Kidney glomerular epithelial cell (primary cell): ENCODE results near the gene FGF1.
A peak's percentile ranks its signal among the peaks of the same experiment; 100 is the strongest.

Experiments
- DNase-seq: peaks from one replicate; lab custom pipeline; 2025; lab: John Stamatoyannopoulos, UW

The FGF1 gene

DNA sequence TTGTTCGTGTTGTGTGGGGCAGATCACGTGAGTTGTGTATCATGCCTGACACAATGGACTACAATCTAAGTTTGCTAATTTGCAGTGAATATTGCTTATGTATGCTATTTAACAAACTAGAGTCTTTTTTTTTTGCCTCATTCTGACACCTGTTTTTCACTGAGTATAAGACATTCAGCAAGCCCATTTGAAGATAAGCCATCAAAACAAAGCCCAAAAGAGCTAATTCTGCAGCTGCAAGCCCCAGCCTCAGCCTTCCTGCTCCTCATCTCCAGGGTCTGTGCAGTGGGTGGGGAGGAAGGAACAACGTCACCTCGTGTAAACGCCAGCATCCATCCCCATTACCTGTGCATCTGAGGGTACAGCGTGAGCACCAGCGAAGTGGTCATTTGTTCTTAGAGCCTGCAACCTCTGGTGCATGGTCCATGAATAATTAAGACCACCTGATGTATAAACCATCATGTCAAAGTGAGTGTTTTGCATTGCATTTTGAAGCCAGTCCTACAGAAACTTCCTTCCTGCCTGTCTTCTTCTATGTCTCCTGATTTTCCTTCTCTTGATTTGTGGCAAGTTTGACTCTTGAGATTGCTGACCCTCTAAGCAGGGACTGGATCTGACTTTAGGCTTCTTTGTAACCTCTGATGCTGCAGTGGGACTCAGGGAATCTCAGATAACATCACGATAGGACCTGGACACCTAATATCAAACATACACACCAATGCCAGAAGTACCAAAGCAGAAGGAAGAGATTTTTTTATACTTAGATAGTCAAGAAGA is 73.2 kb downstream of the FGF1 start:
- DNase-seq = no peak

DNA sequence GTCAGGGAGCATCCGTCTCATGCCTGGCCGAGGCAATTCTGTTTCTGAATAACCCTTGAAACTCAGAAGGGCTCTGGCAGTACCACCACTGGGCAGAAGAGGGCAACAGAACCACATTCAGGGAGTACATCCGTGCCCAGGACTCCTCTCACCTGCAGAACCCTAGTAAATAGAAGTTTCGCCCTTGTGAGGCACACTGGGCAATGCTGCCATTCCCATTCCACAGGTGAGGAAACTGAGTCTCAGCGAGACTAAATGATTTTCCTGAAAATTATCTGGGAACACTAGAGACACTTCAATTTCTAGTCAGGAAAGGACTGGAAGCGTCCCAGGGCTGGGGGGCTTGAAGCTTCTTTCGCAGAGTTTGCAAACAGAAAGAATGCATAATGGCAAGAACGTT is 74.7 kb downstream of the FGF1 start:
- peak; percentile 56 for DNase-seq

DNA sequence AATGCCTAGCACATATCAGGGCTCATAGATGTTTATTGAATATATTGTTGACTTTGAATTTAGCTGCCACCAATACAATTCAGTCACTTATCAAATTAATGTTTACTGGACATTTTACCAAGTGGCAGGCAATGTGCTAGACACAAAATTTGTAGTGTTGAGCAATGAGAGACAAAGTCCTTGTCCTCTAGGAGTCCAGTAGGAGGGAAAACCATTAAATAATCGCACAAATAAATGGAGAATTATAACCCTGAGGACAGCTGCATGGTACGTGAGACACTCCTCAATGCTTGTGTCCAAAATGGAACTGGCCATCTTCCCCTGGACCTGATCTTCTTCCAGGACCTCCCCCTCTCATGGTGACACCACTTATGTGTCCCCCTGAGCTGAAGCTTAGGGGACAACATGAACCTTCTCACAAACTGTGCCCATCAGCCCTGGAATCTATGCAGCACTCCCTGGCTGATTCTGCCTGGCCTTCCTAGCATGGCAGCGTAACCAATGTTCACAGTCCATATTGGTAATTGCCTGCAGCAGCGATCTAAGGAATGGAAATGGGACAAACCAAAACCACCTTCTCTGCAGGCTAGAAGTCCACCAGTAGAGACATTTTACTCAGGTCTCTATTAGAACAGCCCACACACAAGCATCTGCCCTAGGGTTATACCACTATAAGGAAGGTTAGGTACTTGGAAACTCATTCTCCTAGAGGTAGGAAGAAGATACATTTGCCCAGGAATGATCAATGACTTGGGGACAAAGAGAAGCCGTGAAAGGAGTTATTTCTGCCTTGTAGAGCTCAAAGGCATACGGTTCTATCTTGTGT is 75.5 kb downstream of the FGF1 start:
- DNase-seq = no peak

DNA sequence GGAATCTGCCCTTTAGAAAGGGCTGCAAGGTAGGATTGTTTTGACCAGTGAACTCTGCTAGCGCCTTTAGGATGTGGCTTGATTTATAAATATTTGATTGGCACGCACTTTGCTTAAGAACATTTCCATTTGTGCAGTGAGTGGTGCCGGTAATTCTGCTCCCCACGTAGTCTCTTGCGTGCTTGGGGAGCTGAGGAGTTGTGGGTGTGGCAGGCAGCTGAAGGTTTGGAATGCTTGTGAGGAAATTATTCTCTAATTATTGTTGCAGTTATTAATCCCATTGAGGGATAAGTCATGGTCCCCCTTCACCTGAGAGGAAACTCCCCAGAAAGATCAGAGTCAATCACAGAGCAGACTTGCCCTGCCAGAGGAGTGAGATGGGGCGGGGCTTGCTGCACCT is 76.7 kb downstream of the FGF1 start:
- DNase-seq = no peak

DNA sequence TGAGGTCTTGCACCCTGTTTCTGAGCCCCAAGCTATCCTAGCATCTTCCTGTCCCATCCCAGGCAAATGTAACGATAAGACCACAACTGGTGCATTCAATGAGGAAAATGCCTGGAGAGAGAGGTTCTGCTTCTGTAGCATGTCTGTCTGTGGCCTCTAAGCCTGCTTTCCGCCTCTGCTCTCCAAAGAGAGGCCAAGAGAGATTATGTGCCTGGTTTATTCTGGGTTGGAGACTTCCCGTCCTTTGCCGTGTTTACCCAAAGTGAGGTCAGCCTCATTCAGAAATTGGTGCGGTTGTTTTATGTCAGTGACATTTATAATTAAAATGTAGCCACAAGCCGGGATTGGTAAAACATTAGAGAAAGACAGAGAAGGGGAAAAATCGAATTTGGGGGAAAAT is 77.8 kb downstream of the FGF1 start:
- no peak for DNase-seq

DNA sequence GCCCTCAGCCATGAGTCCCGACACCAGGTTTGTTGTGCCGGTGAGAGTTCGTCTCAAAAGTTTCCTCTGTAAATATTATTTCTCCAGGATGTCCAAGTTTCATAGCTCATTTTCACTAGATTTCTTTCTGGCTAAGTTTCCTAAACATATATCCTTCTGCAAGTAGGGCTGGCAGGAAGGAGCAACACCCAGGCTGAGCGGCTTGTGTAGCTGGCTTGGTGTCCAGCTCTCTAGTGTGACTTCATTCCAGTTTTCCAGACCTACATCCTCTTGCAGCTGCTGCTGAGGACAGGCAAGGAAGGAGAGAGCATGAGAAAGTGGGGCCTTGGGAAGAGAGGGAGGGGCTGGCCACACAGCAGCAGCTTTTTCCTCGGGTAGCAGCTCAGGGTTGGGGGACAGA is 80.3 kb downstream of the FGF1 start:
- DNase-seq = no peak

DNA sequence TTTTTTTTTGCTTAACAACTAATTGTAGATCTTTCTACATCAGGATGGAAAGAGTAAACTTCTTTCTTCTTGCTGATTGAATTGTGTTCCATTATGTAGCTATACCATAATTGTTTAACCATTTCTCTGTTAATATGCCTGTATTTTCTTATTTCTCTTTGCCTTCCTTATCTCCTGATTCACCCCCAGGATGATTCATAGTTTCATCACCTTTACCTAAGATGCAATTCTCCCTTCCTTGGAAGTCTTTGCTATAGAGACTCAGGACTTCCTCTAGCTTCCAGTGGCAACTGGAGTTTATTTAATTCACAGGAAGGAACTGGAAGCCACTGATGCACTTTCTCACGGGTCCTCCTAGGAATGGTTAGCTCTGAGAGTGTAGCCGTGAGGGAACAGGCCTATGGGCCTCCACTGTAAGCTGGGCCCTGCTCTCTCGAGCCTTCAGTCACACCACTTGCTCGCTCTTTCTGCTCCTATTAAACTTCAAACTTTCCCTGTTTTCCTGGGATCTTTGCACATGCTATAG is 83.1 kb downstream of the FGF1 start:
- no peak for DNase-seq

DNA sequence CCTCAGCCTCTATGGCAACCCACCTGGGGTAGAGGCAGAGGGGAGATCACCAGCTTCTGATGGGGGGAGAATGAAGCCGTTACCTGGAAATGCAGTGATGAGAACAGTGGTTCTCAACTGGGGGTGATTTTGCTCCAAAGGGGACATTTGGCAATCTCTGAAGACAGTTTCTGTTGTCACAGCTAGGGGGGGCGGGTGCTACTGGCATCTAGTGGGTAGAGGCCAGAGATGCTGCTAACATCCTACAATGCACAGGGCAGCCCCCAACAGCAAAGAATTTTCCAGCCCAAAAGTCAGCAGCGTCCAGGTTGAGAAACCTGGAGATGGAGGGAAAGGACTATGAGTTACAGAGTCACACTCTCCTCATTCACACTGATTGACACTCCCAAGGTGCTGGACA is 84.5 kb downstream of the FGF1 start:
- no peak for DNase-seq

DNA sequence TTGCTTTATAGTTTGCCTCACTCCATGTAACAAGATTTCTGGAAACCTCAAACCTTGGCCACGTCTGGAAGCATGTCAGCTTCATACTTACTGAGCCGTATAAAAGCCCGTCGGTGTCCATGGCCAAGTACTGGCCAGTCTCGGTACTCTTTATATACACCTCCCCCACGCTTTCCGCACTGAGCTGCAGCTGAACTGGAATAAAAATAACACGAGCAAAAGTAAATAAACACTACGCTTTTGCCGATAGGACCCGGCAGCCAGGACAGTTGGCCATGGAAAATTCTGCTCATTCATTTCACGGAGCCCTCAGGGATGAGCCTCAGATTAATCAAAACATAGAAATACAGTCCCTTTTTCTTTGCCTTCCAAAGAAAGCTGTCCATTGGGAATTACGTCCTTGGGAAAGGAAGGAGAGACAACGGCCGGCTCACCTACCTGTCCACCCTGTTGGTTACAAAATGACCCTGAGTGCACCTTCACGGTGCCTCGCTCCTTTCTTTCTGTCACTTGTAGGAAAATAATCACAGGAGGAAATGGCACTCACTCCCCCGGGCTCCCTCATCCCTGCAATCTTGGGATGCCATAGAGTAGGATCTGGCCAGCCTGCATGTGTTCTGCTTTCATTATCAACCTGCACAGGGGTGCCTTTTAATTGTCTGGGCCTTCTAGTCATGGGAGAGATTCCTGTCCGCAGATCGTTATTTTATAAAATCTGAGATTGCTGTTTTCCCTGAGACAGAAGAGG is 85.1 kb downstream of the FGF1 start:
- peak; percentile 63 for DNase-seq

DNA sequence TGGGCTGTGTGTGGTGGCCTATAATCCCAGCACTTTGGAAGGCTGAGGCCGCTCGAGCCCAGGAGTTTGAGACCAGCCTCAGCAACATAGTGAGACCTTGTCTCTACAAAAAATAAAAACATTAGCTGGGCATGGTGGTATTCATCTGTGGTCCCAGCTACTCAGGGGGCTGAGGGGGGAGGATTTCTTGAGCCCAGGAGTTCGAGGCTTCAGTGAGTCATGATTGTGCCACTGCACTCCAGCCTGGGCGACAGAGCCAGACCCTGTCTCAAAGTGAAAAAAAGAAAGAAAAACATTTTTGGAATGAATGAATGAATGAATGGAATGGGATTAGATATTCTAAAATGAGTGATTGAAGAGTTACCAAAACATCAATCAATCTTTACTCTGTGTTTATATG is 85.8 kb downstream of the FGF1 start:
- DNase-seq = no peak

DNA sequence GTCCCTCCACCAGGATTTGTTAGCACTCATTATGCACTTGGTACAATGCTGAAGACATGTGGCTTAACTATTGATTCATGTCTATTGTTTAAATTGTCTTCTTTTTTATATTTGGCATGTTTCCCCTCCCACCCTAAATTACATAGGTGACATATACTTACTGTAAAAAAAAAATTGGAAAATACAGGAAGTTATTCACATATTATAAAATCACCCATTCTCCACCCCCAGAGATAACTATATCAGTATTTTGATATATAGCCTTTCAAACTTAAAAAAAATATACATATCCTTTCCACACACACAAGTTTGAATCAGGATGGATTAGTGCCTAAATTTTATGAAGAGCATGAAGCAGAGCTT is 87.6 kb downstream of the FGF1 start:
- DNase-seq = no peak

DNA sequence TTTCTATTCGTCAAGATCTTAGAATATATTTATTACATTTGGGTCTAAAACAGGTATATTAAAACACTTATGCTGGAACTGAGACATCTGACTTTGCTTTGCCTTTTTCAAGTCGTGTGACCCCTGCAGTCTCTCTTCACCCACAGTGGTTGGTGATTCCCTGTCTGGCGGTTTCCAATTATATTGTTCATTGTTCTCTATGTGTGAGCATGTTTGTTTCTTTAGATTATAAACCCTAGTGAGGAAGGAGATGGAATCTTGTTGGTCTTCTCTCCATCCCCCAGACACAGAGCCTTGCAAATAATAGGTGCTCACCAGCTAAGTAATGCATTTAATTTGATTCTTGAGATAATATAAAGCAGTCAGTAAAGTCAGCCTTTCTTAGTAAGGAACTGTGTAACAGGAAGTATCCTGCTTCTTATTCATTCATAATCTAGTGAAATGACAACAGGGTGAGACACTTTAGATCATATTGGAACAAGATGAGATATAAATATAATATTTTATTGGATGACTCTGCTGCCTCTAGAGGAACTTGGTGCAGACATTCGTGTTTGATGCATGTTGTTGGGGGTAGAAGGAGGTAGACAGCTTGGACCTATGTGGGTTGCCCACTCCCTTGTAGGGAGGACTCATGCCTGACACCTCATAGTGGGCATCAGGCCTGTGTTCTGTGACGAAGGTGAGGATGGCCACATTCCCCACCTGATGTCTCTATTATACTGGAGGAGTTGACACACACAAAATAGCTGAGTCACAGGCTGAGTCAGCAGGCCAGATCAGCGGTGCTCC is 88.1 kb downstream of the FGF1 start:
- peak; percentile 73 for DNase-seq

DNA sequence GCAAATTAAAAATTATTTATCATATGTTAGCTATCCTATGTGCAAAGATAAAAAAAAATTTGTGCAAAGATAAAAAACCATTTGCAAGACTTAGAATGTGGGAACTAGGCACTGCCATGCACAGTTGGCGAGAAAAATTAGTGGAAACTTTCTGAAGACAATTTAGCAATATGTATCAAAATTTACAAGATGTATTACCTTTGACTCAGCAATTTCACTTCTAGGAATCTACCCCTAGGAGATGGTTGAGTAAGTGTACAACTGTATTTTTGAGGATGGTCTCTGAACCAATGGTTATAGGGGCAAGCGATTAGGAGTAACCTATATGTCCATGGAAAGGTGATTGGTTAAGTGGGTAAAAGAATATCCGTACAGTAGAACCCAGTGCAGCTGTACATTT is 88.9 kb downstream of the FGF1 start:
- no peak for DNase-seq

DNA sequence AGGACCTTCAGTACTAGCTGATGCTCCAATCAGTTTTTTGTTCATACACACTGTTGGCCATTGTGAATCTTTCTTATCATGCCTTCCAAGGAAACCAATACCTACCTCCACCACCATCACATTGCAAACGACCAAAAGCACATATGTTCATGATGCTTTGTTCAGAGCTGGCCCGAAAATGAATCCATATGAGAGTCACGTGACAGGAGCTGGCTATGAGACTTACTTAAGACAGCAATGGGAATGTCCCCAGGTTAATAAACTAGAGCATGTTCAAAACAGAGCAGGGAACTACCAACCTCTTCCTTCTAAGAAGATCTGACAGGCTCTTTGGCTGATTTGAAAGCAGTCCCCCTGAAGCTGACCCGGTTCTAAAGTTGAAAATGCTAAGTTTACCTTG is 93.5 kb downstream of the FGF1 start:
- no peak for DNase-seq

DNA sequence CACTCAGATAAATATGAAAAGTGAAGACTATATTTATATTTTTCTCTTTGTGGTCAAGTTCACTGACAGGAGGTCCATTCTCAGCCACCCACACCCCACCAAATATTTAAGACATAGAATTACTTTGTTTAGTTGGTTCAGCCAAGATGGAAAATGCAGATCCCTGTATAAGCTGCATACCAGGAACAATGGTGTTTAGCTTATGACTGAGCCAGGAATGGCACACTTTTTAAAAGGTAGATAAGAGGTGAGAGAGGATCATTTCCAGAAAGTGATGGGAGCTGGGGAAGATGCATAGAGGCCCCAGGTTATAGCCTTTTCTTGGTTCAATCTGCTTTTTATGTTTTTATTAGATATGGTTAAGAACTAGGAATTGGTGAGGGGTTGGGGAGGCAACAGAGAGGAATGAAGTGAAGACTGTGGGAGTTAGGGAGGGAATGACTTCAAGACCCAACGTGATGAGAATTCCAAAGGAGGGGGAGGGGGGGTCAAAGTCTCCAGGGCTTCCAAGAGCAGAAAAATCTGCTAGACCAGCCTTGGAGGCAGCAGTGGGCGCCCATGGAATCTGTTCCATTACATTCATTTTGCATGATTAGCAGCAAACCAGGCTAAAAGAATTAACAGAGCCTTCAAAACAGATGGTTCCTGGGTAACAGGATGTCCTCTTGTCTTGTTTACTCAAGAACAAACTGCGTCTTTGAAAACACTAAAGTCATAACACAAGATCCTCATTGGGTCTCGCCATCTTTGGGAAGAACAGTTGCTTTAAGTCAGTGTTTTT is 95.2 kb downstream of the FGF1 start:
- DNase-seq = no peak

DNA sequence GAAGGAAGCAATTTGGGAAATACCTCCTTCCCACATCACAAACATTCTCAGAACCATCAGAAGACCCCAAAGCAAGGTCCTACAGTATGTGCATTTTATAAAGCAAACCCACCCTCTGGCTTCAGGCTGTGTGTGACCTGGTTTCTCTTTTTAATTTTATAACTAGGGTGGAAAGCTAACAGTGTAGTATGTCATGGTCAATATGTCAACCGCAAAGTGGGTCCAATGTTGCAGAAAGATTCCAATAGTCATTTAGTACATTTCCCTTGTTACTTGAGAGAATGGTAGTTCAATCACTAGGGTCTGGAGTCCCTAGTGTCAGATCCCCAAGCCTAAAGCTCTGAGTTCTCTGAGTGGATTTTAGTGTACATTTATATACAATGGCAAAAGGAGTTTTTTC is 96.2 kb downstream of the FGF1 start:
- no peak for DNase-seq

DNA sequence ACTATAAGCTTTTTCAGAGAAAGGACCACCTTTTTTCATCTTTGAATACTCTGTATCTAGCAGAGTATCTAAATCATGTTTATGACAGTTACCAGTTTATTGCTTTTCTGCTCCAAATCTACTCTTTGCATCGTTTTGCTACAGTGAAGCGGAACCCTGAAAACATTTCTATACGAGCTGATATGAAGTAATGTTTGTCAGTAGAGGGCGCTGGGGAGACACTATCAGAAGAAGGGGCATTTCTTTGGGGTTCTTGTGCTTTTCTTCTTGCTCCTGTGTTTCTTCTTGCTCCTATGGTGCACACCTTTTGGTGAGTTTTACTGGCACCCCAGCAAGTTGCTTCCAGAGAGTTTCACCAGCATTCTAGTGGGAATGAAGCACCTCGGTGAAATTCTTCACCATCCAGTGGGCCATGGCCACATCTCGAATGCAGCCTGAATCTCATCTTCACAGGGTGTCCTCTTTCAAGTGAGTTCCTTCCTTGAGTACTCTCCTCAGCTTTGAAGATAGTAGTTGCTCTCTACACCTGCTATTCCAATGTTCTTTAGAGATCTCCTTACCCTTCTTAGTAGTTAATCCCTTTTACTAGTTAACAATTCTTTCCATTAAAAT is 98.4 kb downstream of the FGF1 start:
- peak; percentile 23 for DNase-seq

DNA sequence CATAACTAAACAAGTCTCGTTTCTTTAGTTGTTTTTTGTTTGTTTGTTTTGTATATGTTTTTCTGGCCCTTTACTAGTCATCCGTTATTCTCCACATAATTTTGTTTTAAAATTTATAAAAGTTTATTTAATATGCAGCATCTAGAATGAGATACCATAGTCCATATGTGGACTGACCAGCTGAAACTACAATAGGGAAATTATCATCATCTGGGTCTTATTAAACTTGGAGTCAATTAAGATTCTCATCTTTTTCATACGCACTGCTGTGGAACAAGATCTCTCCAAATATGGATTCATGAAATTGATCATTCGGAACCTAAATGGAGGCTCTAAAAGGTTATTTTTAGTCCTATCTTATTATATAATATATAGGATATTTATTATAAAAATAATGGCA is 99.3 kb downstream of the FGF1 start:
- no peak for DNase-seq

DNA sequence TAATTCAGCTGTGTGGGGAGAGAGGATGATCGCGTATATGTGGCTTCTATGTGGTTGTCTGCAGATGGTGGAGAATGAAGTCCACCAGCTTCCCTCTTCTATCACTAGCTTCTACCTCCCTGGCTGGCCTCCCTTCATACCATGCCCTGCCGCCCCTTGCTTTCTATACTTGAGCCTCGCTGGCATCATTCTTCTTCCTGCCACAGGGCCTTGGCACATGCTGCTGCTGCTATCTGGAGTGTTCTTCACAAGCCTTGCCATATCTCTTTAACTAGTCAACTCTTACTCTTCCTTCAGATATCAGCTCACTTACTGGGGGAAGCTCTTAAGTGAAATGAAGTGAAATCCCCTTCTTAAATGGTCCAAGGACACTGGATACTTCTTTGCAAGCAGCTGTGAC is 100.4 kb downstream of the FGF1 start:
- DNase-seq = no peak

DNA sequence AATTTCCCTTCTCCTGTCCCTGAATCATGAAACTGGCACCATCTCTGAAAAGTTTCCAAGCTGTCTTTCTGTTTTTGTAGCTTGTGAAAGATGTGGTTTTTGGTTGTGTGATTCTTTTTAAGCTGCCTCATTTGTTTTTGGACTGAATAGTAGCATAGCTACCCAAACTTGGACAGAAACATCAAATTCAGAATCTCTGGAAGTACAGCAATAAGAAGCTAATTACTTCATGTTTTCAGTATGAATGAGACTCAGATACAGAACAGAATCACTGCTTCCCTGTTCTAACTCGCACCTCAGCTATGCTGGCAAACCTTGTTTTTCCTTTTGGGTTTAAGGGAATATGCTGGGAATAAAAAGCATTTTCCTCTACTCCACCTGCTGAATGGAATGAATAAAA is 101.0 kb downstream of the FGF1 start:
- no peak for DNase-seq
